H1 (cell line): ENCODE data around the gene TNFAIP2.

Experiments
- HDAC2 ChIP-seq, 2 experiments: fragments of 300-600 bp in 1 of 2; sonication (generic) in 1 of 2; IDR thresholded peaks; 2 replicates each; pipeline ENCODE4 v1.6.1; 2011 to 2012; ENCODE audit warnings: low read depth in 2 of 2, low read length in 2 of 2, mild to moderate bottlenecking in 2 of 2, moderate library complexity in 2 of 2, borderline replicate concordance in 1 of 2, inconsistent platforms in 1 of 2
- POLR2AphosphoS5 ChIP-seq: IDR thresholded peaks from 2 replicates; pipeline ENCODE4 v1.6.1; 2011; ENCODE audit warnings: low read depth, low read length
- SUZ12 ChIP-seq: fragments of 200-600 bp; sonication (generic); IDR thresholded peaks from 2 replicates; pipeline ENCODE4 v1.6.1; 2012; ENCODE audit warnings: mild to moderate bottlenecking, inconsistent platforms, low read length, moderate library complexity, mixed read lengths
- TAF1 ChIP-seq: IDR thresholded peaks from 2 replicates; pipeline ENCODE4 v1.6.1; 2011; ENCODE audit warnings: mild to moderate bottlenecking, low read depth, low read length
- YY1 ChIP-seq: IDR thresholded peaks from 2 replicates; pipeline ENCODE4 v1.6.1; 2011; ENCODE audit warnings: low read depth, mild to moderate bottlenecking, low read length
- TF ChIP-seq, protein P1 (sequence below), 3 experiments: IDR thresholded peaks; 1 replicate in 2 of 3; 2 replicates in 1 of 3; pipeline versions ENCODE4 v1.5.1 to v1.6.1; 2011; ENCODE audit warnings: low read length in 3 of 3, mild to moderate bottlenecking in 3 of 3, inconsistent platforms in 2 of 3, low read depth in 1 of 3, moderate library complexity in 1 of 3; ENCODE audit not compliant: insufficient read depth in 1 of 3; ENCODE audit errors: control extremely low read depth in 1 of 3
- TF ChIP-seq, protein P2 (sequence below): IDR thresholded peaks from 2 replicates; pipeline ENCODE4 v1.6.1; 2012; ENCODE audit warnings: inconsistent platforms

DNA sequence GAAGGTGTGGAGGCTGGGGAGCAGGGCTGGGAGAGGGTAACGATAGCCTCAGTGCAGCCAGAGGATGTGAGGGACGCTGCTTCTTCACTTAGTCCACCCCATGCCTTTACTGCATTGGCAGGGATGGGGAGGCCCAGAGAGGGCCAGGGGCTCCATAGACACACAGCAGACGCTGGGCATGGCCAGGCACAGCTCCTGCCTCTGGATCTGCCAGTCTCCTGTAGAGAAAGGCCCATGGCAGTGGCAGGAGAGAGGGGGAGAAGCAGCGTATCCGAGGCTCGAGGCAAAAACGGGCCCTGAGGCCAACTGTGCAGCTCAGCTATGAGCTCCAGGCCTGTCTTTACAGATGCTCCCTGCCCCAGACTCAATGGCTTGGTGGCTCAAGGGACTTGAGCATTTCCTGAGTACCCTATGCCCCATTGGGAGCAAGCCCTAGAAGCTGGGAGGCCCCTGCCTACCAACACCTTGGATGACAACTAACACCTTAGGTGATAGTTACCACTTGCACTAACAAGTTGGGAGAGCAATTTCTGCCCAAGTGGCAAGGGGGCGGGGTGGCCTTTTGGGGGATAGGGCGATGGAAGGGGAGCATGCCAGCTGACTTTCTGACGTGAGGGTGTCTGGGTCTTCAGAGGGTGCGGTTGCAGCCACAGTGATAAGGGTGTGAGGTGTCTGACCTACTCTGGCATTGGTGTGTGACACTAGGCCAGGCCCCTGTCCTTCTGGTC lies 44.2 kb upstream of the TNFAIP2 start:
- TF ChIP-seq, protein P1, sequence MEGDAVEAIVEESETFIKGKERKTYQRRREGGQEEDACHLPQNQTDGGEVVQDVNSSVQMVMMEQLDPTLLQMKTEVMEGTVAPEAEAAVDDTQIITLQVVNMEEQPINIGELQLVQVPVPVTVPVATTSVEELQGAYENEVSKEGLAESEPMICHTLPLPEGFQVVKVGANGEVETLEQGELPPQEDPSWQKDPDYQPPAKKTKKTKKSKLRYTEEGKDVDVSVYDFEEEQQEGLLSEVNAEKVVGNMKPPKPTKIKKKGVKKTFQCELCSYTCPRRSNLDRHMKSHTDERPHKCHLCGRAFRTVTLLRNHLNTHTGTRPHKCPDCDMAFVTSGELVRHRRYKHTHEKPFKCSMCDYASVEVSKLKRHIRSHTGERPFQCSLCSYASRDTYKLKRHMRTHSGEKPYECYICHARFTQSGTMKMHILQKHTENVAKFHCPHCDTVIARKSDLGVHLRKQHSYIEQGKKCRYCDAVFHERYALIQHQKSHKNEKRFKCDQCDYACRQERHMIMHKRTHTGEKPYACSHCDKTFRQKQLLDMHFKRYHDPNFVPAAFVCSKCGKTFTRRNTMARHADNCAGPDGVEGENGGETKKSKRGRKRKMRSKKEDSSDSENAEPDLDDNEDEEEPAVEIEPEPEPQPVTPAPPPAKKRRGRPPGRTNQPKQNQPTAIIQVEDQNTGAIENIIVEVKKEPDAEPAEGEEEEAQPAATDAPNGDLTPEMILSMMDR (IDR thresholded peaks at IDR 0.05; ENCODE audit: control extremely low read depth in 1 of 3, insufficient read depth in 1 of 3, low read depth in 1 of 3, low read length in 3 of 3) = no peak
- TF ChIP-seq POLR2AphosphoS5 (no peak), HDAC2 (IDR thresholded peaks at IDR 0.05; ENCODE audit: borderline replicate concordance in 1 of 2, low read depth in 2 of 2, low read length in 2 of 2) (no peak), TAF1 (no peak), YY1 (no peak), SUZ12 (no peak)
- TF ChIP-seq, protein P2, sequence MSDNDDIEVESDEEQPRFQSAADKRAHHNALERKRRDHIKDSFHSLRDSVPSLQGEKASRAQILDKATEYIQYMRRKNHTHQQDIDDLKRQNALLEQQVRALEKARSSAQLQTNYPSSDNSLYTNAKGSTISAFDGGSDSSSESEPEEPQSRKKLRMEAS = no peak
